AG09309 (cell line): Measurements from ENCODE around the gene CLDN10.

Source experiments
- DNase-seq: peaks from one replicate; pipeline ENCODE4 v3.0.0-alpha.2; 2010; ENCODE audit warnings: low read depth
- H3K4me3 ChIP-seq: 2 replicates; pipeline ENCODE4 v1.5.1; 2011; ENCODE audit warnings: mild to moderate bottlenecking, low read depth, low read length, moderate library complexity; ENCODE audit not compliant: control insufficient read depth
- TF ChIP-seq, protein P1 (sequence below): IDR thresholded peaks from 2 replicates; pipeline ENCODE4 v1.5.1; 2011; ENCODE audit warnings: mild to moderate bottlenecking, low read depth, low read length, inconsistent platforms; ENCODE audit not compliant: insufficient read depth, control insufficient read depth; ENCODE audit errors: missing control alignments

CLDN10 gene, protein sequence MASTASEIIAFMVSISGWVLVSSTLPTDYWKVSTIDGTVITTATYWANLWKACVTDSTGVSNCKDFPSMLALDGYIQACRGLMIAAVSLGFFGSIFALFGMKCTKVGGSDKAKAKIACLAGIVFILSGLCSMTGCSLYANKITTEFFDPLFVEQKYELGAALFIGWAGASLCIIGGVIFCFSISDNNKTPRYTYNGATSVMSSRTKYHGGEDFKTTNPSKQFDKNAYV

DNA sequence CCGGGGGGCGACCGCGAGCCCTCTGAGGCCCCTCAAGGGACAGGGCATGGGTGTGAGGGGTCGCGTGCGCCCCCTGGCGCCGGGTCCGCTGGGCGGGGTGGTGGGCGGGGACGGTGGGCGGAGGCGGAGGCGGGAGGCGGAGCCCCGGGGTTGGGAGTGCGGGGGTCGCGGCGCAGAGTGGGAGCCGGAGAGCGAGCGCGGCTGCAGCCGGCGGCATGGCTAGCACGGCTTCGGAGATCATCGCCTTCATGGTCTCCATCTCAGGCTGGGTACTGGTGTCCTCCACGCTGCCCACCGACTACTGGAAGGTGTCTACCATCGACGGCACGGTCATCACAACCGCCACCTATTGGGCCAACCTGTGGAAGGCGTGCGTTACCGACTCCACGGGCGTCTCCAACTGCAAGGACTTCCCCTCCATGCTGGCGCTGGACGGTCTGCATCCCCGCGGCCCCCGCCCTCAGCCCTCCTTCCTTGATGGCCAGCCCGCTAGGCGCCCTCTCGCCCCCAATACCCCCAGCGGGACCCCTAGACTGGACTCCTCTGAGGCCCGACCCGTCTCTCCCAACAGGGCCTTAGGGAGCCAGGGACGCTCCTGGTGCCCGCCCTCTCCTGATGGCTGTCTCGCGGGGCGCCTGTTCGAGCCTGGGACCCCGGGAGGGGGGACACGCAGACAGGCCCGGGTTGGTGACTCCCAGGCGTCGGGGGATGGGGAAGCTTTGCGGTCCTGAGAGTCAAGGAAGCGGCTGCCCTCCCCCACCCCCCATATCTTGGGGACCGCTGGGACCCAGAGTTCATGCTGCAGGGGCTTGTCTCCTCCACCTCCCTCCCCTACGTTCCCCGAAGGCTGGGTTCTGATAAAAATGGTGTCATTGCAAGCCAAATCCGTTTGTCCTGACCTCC, at the start of gene CLDN10:
TSS of gene CLDN10 (plus strand) at position 182 of the 903 bp plus-strand sequence. CDS start at position 216, 34 bp downstream.
- TF ChIP-seq, protein P1, sequence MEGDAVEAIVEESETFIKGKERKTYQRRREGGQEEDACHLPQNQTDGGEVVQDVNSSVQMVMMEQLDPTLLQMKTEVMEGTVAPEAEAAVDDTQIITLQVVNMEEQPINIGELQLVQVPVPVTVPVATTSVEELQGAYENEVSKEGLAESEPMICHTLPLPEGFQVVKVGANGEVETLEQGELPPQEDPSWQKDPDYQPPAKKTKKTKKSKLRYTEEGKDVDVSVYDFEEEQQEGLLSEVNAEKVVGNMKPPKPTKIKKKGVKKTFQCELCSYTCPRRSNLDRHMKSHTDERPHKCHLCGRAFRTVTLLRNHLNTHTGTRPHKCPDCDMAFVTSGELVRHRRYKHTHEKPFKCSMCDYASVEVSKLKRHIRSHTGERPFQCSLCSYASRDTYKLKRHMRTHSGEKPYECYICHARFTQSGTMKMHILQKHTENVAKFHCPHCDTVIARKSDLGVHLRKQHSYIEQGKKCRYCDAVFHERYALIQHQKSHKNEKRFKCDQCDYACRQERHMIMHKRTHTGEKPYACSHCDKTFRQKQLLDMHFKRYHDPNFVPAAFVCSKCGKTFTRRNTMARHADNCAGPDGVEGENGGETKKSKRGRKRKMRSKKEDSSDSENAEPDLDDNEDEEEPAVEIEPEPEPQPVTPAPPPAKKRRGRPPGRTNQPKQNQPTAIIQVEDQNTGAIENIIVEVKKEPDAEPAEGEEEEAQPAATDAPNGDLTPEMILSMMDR, result no peak
- DNase-seq, result no peak
- H3K4me3 ChIP-seq, result no peak within 1 kb of the TSS

DNA sequence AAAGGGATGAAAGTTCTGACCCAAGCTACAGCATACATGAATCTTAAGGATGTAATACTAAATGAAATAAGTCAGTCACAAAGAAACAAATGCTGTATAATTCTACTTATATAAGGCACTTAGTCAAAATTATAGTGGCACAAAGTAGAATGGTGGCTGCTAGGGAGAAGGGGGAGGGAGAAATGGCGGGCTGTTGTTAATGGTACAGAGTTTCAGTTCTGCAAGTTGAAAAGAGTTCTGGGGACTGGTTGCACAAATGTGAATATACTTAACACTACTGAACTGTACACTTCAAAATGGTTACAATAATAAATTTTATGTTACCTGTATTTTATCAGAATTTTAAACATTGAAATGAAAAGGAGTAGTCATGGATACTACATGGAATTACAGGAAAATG, 48.9 kb upstream of the CLDN10 start:
- TF ChIP-seq, protein P1, result no peak
- H3K4me3 ChIP-seq, result no peak overlapping the region
- no peak for DNase-seq

DNA sequence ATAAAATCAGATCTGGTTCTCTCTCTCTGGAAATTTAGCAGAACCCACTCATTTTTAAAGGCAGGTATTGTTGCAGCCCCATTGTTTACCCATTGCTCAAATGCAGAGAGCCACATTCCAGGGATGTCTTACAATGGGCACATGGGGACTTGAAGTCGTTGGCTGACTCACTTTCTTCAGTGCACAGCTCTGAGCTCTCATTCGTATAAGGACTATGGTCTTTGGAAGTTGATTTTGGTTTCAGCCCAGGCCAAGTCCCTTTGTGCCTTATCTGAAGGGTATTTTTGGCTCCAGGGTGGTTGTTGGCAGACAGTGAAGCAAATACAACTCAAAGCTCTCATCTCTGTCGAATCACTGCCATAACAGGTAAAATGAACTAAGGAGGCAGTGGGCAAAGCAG, 47.3 kb upstream of the CLDN10 start:
- TF ChIP-seq, protein P1, result no peak
- DNase-seq, result no peak
- no peak overlapping the region for H3K4me3 ChIP-seq

DNA sequence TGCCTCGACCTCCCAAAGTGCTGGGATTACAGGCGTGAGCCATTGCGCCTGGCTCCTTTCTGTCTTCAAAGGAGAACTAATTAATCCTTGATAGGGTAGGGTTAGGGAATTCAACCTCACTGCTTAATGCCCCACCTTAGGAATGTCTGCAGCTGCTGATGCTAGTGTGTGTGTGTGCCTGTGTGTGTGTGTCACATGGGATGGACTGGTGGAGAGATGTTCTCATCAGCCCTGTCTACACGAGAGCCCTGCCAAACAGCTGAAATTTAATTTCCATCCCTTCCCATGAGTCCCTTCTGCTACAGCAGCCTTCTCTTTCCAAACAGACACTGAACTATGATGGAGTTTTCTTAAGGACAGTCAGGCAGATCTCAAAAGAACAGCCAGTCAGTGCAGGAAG, 46.5 kb upstream of the CLDN10 start:
- H3K4me3 ChIP-seq, result no peak overlapping the region
- TF ChIP-seq, protein P1, result no peak
- no peak for DNase-seq

DNA sequence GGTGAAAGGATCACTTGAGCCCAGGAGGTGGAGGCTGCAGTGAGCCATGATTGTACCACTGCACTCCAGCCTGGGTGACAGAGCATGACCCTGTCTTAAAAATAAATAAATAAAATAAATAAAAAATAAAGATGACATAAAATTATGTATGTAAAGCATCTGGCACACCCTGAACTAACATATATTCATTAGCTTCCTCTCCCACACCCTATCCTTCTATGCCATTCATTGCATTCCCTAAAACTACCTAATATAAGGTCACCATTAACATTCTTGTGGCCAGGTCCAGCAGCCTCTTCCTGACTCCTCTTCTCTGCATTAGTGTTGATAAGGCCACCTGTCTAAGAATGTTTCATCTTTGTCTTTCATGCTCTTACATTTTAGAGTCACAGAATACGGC, 44.5 kb upstream of the CLDN10 start:
- no peak overlapping the region for H3K4me3 ChIP-seq
- DNase-seq, result no peak
- TF ChIP-seq, protein P1, result no peak

DNA sequence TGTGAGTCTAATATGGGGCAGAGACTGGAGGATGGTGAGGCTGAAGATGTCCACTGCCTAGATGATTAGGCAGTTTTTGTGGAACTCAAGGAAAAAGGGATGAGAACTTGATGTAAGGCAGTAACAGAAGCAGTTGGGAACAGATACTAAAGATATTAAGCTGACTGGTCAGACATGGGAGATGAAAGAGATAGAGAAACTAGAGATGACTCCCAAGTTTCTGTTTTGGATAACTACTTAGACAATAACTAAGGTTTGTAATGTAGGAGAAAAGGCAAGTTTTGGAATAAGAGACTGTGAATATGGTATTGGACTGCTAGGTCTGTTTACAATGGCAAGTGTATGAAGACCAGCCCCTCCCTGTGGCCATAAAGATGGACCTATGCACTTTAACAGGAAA, 43.5 kb upstream of the CLDN10 start:
- no peak overlapping the region for H3K4me3 ChIP-seq
- DNase-seq, result no peak
- TF ChIP-seq, protein P1, result no peak
